HepG2 (cell line): ENCODE measurements around the gene GTF2A2. TPM values are rescaled to one million over a fixed set of nuclear protein-coding genes. Genes with fewer than 3 reads are reported as not detected.

Experiments used
- ATAC-seq: fragments of 200-7000 bp; cut with Tn5 transposase; 3 replicates; pipeline ENCODE4 v1.9.1; 2020; ENCODE audit warnings: mild to moderate bottlenecking, moderate library complexity
- BruUV-seq: library from RNA; stranded (reverse); fragments of 400-500 nt; replicated peaks from 2 replicates; lab custom pipeline; 2021; lab: Mats Ljungman, UMichigan
- CTCF ChIA-PET: fragments of 300-600 bp; formaldehyde crosslinking; extraction: SDS; loops from one replicate; lab custom pipeline; 2021; ENCODE audit warnings: low total read pairs, inconsistent platforms, low intra/inter-chr PET ratio; lab: Yijun Ruan, JAX
- POLR2A ChIA-PET: fragments of 350-600 bp; sonication (Branson Sonifier 250); formaldehyde crosslinking; loops from one replicate; lab custom pipeline; 2020; ENCODE audit warnings: antibody characterized with exemption, inconsistent platforms; lab: Yijun Ruan, JAX
- DNase-seq: peaks from one replicate; pipeline ENCODE4 v3.0.0-alpha.2; 2015; ENCODE audit warnings: low spot score
- FAIRE-seq: peaks from 3 replicates; lab custom pipeline; 2011; peaks lifted over from hg19 to GRCh38; lab: Jason Lieb, UNC
- H2AFZ ChIP-seq: one replicate; pipeline ENCODE4 v1.6.1; 2011; ENCODE audit warnings: low read length, inconsistent platforms
- H3K27ac ChIP-seq: fragments of 300-600 bp; 3 replicates; pipeline ENCODE4 v1.8.0; 2011; ENCODE audit warnings: mixed run types, mild to moderate bottlenecking, mixed read lengths, low read length, inconsistent platforms; ENCODE audit not compliant: insufficient read depth; ENCODE audit errors: extremely low read length
- H3K27me3 ChIP-seq, 2 experiments: fragments of 200-600 bp in 1 of 2; 2 replicates in 1 of 2; 3 replicates in 1 of 2; pipeline versions ENCODE4 v1.6.0 to v1.8.0; 2011; ENCODE audit warnings: low read length in 2 of 2, mild to moderate bottlenecking in 2 of 2, moderate library complexity in 2 of 2, inconsistent platforms in 1 of 2; ENCODE audit not compliant: insufficient read depth in 2 of 2, control insufficient read depth in 1 of 2
- H3K36me3 ChIP-seq, 2 experiments: fragments of 200-600 bp in 1 of 2; replicated peaks in 1 of 2; 2 replicates in 1 of 2; 3 replicates in 1 of 2; pipeline versions ENCODE4 v1.5.1 to v1.8.0; 2011; ENCODE audit warnings: low read length in 2 of 2, inconsistent platforms in 1 of 2; ENCODE audit not compliant: insufficient read depth in 2 of 2, control insufficient read depth in 1 of 2
- H3K4me1 ChIP-seq: 2 replicates; pipeline ENCODE4 v1.5.1; 2012; ENCODE audit warnings: low read length, inconsistent platforms; ENCODE audit not compliant: insufficient read depth
- H3K4me2 ChIP-seq: 2 replicates; pipeline ENCODE4 v1.6.0; 2011; ENCODE audit warnings: low read depth, low read length, inconsistent platforms
- H3K4me3 ChIP-seq, 3 experiments: fragments of 200-600 bp in 1 of 3; sonication (generic), shearing (Covaris generic) in 1 of 3; replicated peaks in 1 of 3; 2 replicates each; pipeline ENCODE4 v1.5.1; 2011 to 2016; ENCODE audit warnings: low read length in 3 of 3, inconsistent platforms in 2 of 3, low read depth in 2 of 3, mild to moderate bottlenecking in 2 of 3, control low read depth in 1 of 3, mixed read lengths in 1 of 3; ENCODE audit not compliant: insufficient read depth in 1 of 3
- H3K79me2 ChIP-seq: one replicate; pipeline ENCODE4 v1.6.1; 2011; ENCODE audit warnings: low read length, inconsistent platforms; ENCODE audit not compliant: insufficient read depth
- H3K9ac ChIP-seq: 2 replicates; pipeline ENCODE4 v1.6.0; 2011; ENCODE audit warnings: mild to moderate bottlenecking, low read depth, low read length, inconsistent platforms; ENCODE audit not compliant: insufficient read depth
- H3K9me3 ChIP-seq: 2 replicates; pipeline ENCODE4 v1.5.1; 2012; ENCODE audit warnings: mild to moderate bottlenecking, low read length
- H4K20me1 ChIP-seq: 2 replicates; pipeline ENCODE4 v1.6.0; 2011; ENCODE audit warnings: inconsistent platforms, mild to moderate bottlenecking, low read length, moderate library complexity; ENCODE audit not compliant: insufficient read depth
- HNF1B ChIP-seq: sonication (generic); formaldehyde crosslinking; IDR thresholded peaks from 2 replicates; pipeline ENCODE4 v1.5.1; 2020; ENCODE audit warnings: mild to moderate bottlenecking, moderate library complexity, missing genetic modification reagents
- MTF1 ChIP-seq: sonication (generic); formaldehyde crosslinking; IDR thresholded peaks from 2 replicates; pipeline ENCODE4 v1.5.0; 2020; ENCODE audit warnings: missing genetic modification reagents
- NFIC ChIP-seq: IDR thresholded peaks from 2 replicates; pipeline ENCODE4 v1.6.1; 2012; ENCODE audit warnings: mild to moderate bottlenecking, low read length, inconsistent platforms
- NR3C1 ChIP-seq: sonication (generic); formaldehyde crosslinking; IDR thresholded peaks from 2 replicates; pipeline ENCODE4 v1.4.0; 2020; ENCODE audit warnings: missing genetic modification reagents
- PAF1 ChIP-seq: IDR thresholded peaks from 2 replicates; pipeline ENCODE4 v1.6.1; 2016; ENCODE audit warnings: missing genetic modification reagents, missing compliant biosample characterization
- ZBTB7A ChIP-seq: sonication (generic); formaldehyde crosslinking; IDR thresholded peaks from 2 replicates; pipeline ENCODE4 v1.8.0; 2022; ENCODE audit warnings: mild to moderate bottlenecking, missing genetic modification reagents
- ZNF770 ChIP-seq: sonication (generic); formaldehyde crosslinking; IDR thresholded peaks from 2 replicates; pipeline ENCODE4 v1.5.0; 2020; ENCODE audit warnings: mild to moderate bottlenecking, missing genetic modification reagents
- WGBS: methylation state at CpG from one replicate; pipeline ENCODE4 v1.1.6; 2017; ENCODE audit warnings: low lambda C conversion rate; 5-methylcytosine and 5-hydroxymethylcytosine counted together
- in situ Hi-C: cut with HindIII; loops from 2 replicates; pipeline ENCODE4 v1.10.0; 2017; ENCODE audit warnings: low pct_unique_long_range_greater_than_20kb; ENCODE audit not compliant: extremely low pct_ligation_motif_present
- intact Hi-C: fragments of 100-400 bp; cut with micrococcal nuclease; formaldehyde crosslinking; loops from one replicate; pipeline ENCODE4 v1.10.0; 2022; ENCODE audit not compliant: unreplicated experiment
- polyA plus RNA-seq, 8 experiments: library from polyadenylated mRNA; depleted of rRNA in 3 of 8; stranded (reverse) in 7 of 8; unstranded in 1 of 8; fragments of >200 nt; fragmentation: Illumina TruSeq in 4 of 8; extraction: Trizol in 4 of 8; gene quantifications; 2 replicates each; pipeline versions ENCODE4 v1.2.1 to v1.2.3, GENCODE V29; 2011 to 2016; ENCODE audit warnings: low read depth in 4 of 8, missing spikeins in 1 of 8, mixed read lengths in 1 of 8; ENCODE audit not compliant: insufficient read depth in 1 of 8
- total RNA-seq, 5 experiments: library from RNA; depleted of rRNA; stranded (reverse); fragments of >200 nt; fragmentation: Illumina TruSeq; extraction: Trizol; gene quantifications; 2 replicates each; pipeline ENCODE4 v1.2.3, GENCODE V29; 2016; ENCODE audit warnings: low read depth in 1 of 5

The GTF2A2 gene
- total and polyA plus RNA-seq, 2 of the 13 experiments (the other 11 are each of a cell fraction or from before 2014, with no cell fraction given), result 24.4 to 106 TPM

GRCh38 chr15:59649603-59650002 is 7.7 kb downstream of the GTF2A2 start:
- CTCF ChIA-PET, result no interaction called here
- intact Hi-C loops (no loop called here), in situ Hi-C loops (no loop called here)
- no peak overlapping the region for H2AFZ ChIP-seq
- TF ChIP-seq HNF1B (CRISPR knock-in tag), result no peak
- TF ChIP-seq PAF1 (CRISPR knock-in tag), result no peak
- H3K9ac ChIP-seq, result no peak overlapping the region
- FAIRE-seq, result no peak
- H3K79me2 ChIP-seq, result peaks cover 27% of the 10 kb centered on the region
- H3K4me2 ChIP-seq, result no peak overlapping the region
- no peak overlapping the region for H3K27ac ChIP-seq
- no peak for ATAC-seq
- H3K9me3 ChIP-seq, result peaks cover 11% of the 10 kb centered on the region
- no peaks in the 10 kb centered on the region for H3K27me3 ChIP-seq
- H3K4me3 ChIP-seq, result no peak overlapping the region
- POLR2A ChIA-PET, result no interaction called here
- no TSS peak for BruUV-seq
- peaks cover 2% of the 10 kb centered on the region for H4K20me1 ChIP-seq
- no peak for DNase-seq
- peaks cover 1% of the 10 kb centered on the region for H3K4me1 ChIP-seq
- peaks cover 10 to 68% of the 10 kb centered on the region in 2 experiments for H3K36me3 ChIP-seq

- Histone ChIP-seq H3K36me3 (peaks cover 4 to 52% of the 10 kb centered on the region in 2 experiments; a peak in 3 of 5 replicates), H3K9ac (no peak overlapping the region), H3K4me3 (no peak overlapping the region), H3K27ac (no peak overlapping the region), H3K27me3 (no peaks in the 10 kb centered on the region), H2AFZ (no peak overlapping the region), H3K79me2 (peaks cover 2% of the 10 kb centered on the region), H3K4me2 (no peak overlapping the region)
- DNase-seq (no peak), ATAC-seq (no peak), FAIRE-seq (no peak)
- 41% methylated on average over 1 of the region's 1 CpG for WGBS
- intact Hi-C loops, result no loop called here
- no TSS peak for BruUV-seq
- POLR2A ChIA-PET, result interaction anchor here (1.2 kb wide), 1 partner anchor 10 kb away, joined by 7 read pairs; the partner anchor contains the start of gene GTF2A2
- CTCF ChIA-PET, result no interaction called here
- TF ChIP-seq NR3C1, result no peak
- TF ChIP-seq NFIC, result no peak
- no peak for TF ChIP-seq ZBTB7A
- TF ChIP-seq MTF1, result no peak
- TF ChIP-seq ZNF770 (CRISPR knock-in tag), result peak; percentile 72
- TF ChIP-seq, all 625 proteins: peak for 1
- H3K9me3 ChIP-seq, result peaks cover 5% of the 10 kb centered on the region
- in situ Hi-C loops, result no loop called here
- no peaks in the 10 kb centered on the region for H3K4me1 ChIP-seq
- no peaks in the 10 kb centered on the region; the same call in 1 of the 2 replicates for H4K20me1 ChIP-seq
These were observed 10.2 kb downstream of the GTF2A2 start for GRCh38 chr15:59647085-59647484.
